Calu3 (cell line): Measurements from ENCODE around the gene NGFR. TPM values are rescaled to one million over a fixed set of nuclear protein-coding genes. Genes with fewer than 3 reads are reported as not detected.
"Not testable (repeated sequence)": the region's sequence is repeated elsewhere in the genome, so short reads cannot be mapped to it uniquely, and the experiment has no call there.

Experiments
- BruUV-seq: library from RNA; stranded (reverse); fragments of 400-500 nt; replicated peaks from 2 replicates; lab custom pipeline; 2021; lab: Mats Ljungman, UMichigan
- CTCF ChIA-PET: fragments of 300-600 bp; sonication (Branson Sonifier 250); formaldehyde crosslinking; loops from one replicate; lab custom pipeline; 2022; ENCODE audit warnings: antibody characterized with exemption; lab: Charles Lee
- DNase-seq: peaks from one replicate; pipeline ENCODE4 v3.0.0; 2022
- H3K27ac Mint-ChIP-seq: one replicate; pipeline ENCODE4 v1.8.0; 2022; ENCODE audit warnings: mixed read lengths; ENCODE audit not compliant: unreplicated experiment
- H3K27me3 Mint-ChIP-seq: one replicate; pipeline ENCODE4 v1.8.0; 2022; ENCODE audit warnings: mixed read lengths; ENCODE audit not compliant: unreplicated experiment
- H3K36me3 Mint-ChIP-seq: one replicate; pipeline ENCODE4 v1.8.0; 2022; ENCODE audit warnings: mild to moderate bottlenecking, moderate library complexity, mixed read lengths; ENCODE audit not compliant: insufficient read depth, unreplicated experiment
- H3K4me1 Mint-ChIP-seq: one replicate; pipeline ENCODE4 v1.8.0; 2022; ENCODE audit warnings: mild to moderate bottlenecking, low read depth, mixed read lengths; ENCODE audit not compliant: unreplicated experiment
- H3K4me3 Mint-ChIP-seq: one replicate; pipeline ENCODE4 v1.8.0; 2022; ENCODE audit warnings: mild to moderate bottlenecking, low read depth, moderate library complexity, mixed read lengths; ENCODE audit not compliant: unreplicated experiment
- H3K9me3 Mint-ChIP-seq: one replicate; pipeline ENCODE4 v1.8.0; 2022; ENCODE audit warnings: low read depth, mixed read lengths; ENCODE audit not compliant: unreplicated experiment
- intact Hi-C: fragments of 100-400 bp; cut with micrococcal nuclease; formaldehyde crosslinking; loops from one replicate; pipeline ENCODE4 v1.10.0; 2022; ENCODE audit not compliant: unreplicated experiment
- total RNA-seq: library from RNA; stranded (reverse); gene quantifications from 2 replicates; pipeline ENCODE4 v1.2.3, GENCODE V29; 2022
- TF ChIP-seq, protein P1 (sequence below): fragments of 200-600 bp; IDR thresholded peaks from one replicate; pipeline ENCODE4 v1.8.0; 2022; ENCODE audit warnings: antibody characterized with exemption; ENCODE audit not compliant: unreplicated experiment

NGFR gene
- total RNA-seq, 1 experiment from 2014 or later, result 0.66 TPM

DNA sequence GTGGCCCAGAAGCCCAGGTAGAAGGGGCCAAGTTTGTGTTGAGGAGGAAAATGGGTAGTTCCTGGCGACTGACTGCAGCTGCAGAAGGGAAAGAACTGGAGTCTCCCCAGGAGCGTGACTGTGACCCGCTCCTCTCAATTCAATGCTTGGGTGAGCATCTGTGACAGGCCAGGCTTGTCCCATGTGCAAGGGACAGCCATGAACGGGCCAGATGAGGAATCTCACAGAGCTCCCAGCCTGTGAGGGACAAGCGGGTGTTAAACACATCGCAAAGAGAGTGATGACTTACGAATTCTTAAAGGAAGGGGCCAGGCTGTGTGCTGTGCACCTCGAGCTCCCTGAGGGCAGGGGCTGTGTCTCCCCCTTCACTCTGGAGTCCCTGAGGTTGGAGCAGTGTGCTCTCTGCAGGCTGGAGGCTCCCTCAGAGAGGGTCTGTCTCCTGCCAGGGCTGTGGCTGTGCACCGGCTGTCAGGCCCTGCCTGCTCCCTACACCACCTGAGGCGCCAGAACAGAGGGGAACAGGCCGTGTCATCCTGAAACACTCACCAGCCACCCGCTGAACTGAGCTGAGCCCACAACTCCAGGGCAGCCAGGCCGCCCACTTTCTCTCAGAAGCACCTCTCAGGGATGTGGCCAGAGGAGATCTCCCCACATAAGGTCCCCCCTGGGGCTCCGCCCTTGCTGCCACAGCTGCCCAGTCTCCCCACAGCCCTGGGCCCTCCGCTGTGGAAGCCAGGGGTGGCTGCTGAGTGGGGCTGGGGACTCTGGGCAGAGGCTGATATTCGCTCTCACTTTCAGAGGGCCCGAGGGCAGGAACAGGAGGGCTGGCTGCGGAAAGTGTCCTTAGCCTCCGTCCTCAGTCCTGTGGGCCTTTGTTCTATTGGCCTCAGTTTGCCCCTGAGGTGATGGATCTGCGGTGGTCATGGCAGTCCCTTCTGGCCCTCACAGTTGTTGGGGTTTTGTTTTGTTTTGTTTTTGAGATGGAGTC lies 54.9 kb downstream of the NGFR start:
- no TSS peak for BruUV-seq
- H3K4me1 Mint-ChIP-seq, result no peaks in the 10 kb centered on the region
- no peaks in the 10 kb centered on the region for H3K9me3 Mint-ChIP-seq
- no peaks in the 10 kb centered on the region for H3K36me3 Mint-ChIP-seq
- TF ChIP-seq, protein P1, sequence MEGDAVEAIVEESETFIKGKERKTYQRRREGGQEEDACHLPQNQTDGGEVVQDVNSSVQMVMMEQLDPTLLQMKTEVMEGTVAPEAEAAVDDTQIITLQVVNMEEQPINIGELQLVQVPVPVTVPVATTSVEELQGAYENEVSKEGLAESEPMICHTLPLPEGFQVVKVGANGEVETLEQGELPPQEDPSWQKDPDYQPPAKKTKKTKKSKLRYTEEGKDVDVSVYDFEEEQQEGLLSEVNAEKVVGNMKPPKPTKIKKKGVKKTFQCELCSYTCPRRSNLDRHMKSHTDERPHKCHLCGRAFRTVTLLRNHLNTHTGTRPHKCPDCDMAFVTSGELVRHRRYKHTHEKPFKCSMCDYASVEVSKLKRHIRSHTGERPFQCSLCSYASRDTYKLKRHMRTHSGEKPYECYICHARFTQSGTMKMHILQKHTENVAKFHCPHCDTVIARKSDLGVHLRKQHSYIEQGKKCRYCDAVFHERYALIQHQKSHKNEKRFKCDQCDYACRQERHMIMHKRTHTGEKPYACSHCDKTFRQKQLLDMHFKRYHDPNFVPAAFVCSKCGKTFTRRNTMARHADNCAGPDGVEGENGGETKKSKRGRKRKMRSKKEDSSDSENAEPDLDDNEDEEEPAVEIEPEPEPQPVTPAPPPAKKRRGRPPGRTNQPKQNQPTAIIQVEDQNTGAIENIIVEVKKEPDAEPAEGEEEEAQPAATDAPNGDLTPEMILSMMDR, result no peak
- H3K27ac Mint-ChIP-seq, result no peak overlapping the region
- DNase-seq, result no peak
- intact Hi-C loops, result loop anchor here (2.0 kb wide), 2 partner anchors 115 to 141 kb away; no protein-coding TSS in a partner anchor
- CTCF ChIA-PET, result interaction anchor here (0.6 kb wide), 2 partner anchors 18 to 175 kb away, joined by 3 to 4 read pairs; no protein-coding TSS in a partner anchor
- peaks cover 37% of the 10 kb centered on the region for H3K27me3 Mint-ChIP-seq
- H3K4me3 Mint-ChIP-seq, result no peak overlapping the region

DNA sequence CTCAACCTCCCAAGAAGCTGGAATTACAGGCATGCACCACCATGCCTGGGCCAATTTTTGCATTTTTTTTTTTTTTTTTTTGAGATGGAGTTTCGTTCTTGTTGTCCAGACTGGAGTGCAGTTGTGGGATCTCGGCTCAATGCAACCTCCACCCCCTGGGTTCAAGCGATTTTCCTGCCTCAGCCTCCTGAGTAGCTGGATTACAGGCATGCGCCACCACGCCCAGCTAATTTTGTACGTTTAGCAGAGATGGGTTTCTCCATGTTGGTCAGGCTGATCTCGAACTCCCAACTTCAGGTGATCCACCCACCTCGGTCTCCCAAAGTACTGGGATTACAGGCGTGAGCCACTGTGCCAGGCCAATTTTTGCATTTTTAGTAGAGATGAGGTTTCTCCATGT lies 55.7 kb downstream of the NGFR start:
- BruUV-seq, H3K4me1 Mint-ChIP-seq, H3K9me3 Mint-ChIP-seq, H3K27ac Mint-ChIP-seq, H3K36me3 Mint-ChIP-seq, DNase-seq, H3K4me3 Mint-ChIP-seq, intact Hi-C loops: not testable (repeated sequence)
- peaks cover 37% of the 10 kb centered on the region for H3K27me3 Mint-ChIP-seq
- CTCF ChIA-PET, result interaction anchor here (0.6 kb wide), 1 partner anchor 17 kb away, joined by 3 read pairs; no protein-coding TSS in a partner anchor

DNA sequence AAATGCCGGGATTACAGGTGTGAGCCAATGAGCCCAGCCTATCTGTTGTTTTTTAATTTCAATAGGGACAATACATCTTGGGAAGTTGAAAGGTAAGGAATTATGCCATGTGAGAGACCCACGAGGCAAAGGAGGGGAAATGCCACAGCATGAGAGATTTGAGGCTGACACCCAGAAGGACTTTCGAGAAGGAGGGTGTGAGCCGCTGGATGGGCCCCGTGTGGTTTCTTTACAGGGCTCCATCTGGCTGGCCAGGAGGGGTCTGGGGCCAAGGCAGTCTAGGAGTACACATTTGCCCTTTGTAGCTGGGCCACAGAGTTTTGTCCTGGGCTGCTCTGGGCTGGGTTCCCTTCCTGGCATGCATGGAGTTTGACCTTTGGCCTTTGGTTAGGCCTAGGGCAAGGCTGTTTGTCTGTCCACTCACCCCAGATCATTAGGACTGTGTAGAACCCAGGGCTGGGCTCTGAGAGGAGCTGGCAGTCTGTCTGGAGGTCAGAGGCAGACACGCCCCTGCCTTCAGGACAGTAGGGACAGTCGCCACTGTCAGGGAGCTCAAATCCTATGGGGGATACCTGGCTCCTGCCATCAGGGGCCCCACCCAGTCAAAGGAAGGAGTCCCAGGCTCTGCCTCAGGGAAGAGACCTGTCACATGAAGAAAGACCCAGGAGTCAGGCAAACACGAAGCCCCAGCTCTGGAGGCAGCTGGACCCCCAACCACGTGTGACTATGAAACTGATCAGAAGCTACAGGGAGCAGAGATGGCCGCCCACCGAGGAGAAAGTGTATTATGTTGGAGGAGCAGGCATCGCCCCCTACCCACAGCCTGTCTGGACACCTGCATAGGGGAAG lies 56.4 kb downstream of the NGFR start:
- peaks cover 36% of the 10 kb centered on the region for H3K27me3 Mint-ChIP-seq
- H3K9me3 Mint-ChIP-seq, result no peaks in the 10 kb centered on the region
- intact Hi-C loops, result loop anchor here (2.0 kb wide), 1 partner anchor 237 kb away; no protein-coding TSS in a partner anchor
- no peak overlapping the region for H3K4me3 Mint-ChIP-seq
- no peaks in the 10 kb centered on the region for H3K36me3 Mint-ChIP-seq
- H3K27ac Mint-ChIP-seq, result no peak overlapping the region
- H3K4me1 Mint-ChIP-seq, result no peaks in the 10 kb centered on the region
- TF ChIP-seq, protein P1, result no peak
- CTCF ChIA-PET, result no interaction called here
- no TSS peak for BruUV-seq
- DNase-seq, result no peak

DNA sequence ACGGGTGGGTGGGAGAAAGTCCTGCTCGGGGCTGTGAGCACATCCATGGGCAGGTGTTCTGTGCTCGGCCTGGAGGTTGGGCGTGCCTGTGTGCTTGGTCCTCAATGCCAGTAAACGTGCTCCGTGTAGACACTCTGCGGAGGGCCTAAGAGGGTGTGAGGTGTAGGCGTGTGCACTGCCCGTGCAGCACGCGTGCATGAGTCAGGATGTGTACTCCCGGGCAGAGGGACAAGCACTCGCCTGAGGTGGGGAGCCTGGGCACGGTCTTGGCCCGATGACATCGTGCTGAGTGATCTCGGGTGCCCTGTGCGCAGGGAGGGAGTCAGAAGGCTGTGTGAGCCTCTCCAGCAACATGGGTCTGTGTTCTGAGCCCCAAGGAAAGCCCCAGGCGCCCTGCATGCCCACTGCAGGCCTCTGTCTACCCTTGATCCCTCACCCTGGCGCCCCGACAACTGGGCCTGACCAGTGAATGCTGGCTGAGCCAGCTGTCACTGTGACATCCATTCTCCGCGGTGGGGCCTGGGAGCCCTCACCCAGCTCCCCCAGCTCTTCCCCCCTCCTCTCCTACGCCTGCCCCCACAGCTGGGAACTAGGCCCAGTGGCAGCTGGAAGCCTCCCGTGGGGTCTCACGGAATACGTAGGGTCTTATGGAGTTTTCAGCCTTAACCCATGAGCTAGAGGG lies 57.1 kb downstream of the NGFR start:
- BruUV-seq, result no TSS peak
- peaks cover 33% of the 10 kb centered on the region for H3K27me3 Mint-ChIP-seq
- no peaks in the 10 kb centered on the region for H3K36me3 Mint-ChIP-seq
- TF ChIP-seq, protein P1, result no peak
- intact Hi-C loops, result loop anchor here (2.0 kb wide), 1 partner anchor 237 kb away; no protein-coding TSS in a partner anchor
- DNase-seq, result no peak
- no peak overlapping the region for H3K4me3 Mint-ChIP-seq
- CTCF ChIA-PET, result no interaction called here
- no peaks in the 10 kb centered on the region for H3K9me3 Mint-ChIP-seq
- H3K4me1 Mint-ChIP-seq, result peaks cover 2% of the 10 kb centered on the region
- H3K27ac Mint-ChIP-seq, result no peak overlapping the region
